Right renal cortex interstitium (tissue), 3 donors: Measurements from ENCODE around the gene TCF12. TPM values are rescaled to one million over a fixed set of nuclear protein-coding genes. Genes with fewer than 3 reads are reported as not detected.

Experiments used
- DNase-seq, 3 donors: peaks; one replicate each; pipeline ENCODE4 v3.0.0-alpha.2; 2013; ENCODE audit warnings: low read depth in 3 of 3, low spot score in 2 of 3
- polyA plus RNA-seq, 3 donors: library from polyadenylated mRNA; unstranded; fragments of 120-200 nt; gene quantifications; one replicate each; pipeline ENCODE4 v1.2.1, GENCODE V29; 2013; ENCODE audit not compliant: insufficient read length in 3 of 3

The TCF12 gene
- 100 to 1,000 TPM; 183 to 198 (median 198) TPM for polyA plus RNA-seq

- DNase-seq = peak; percentile 90 to 93 (median 91)
Observed at GRCh38 chr15:56918046-56918938, at the start of gene TCF12. Gene TCF12 (plus strand): TSS chr15:56918644. CDS start chr15:56919914, 1,270 bp downstream.

- no peak for DNase-seq
Observed at GRCh38 chr15:56869573-56869972, 48.9 kb upstream of the TCF12 start.

GRCh38 chr15:56871185-56871584, 47.3 kb upstream of the TCF12 start:
- no peak for DNase-seq

GRCh38 chr15:56871867-56872266, 46.6 kb upstream of the TCF12 start:
- DNase-seq = no peak

- no peak for DNase-seq
Observed at GRCh38 chr15:56877255-56877970, 41.0 kb upstream of the TCF12 start.

GRCh38 chr15:56879502-56879901, 38.9 kb upstream of the TCF12 start:
- no peak for DNase-seq

GRCh38 chr15:56883088-56883487, 35.4 kb upstream of the TCF12 start:
- DNase-seq = no peak

GRCh38 chr15:56886363-56886931, 32.0 kb upstream of the TCF12 start:
- DNase-seq = peak in 2 of 3 donors; percentile 23 to 63

- DNase-seq = peak; percentile 81 to 90 (median 89)
Observed at GRCh38 chr15:56886932-56887781, 31.3 kb upstream of the TCF12 start.

- no peak for DNase-seq
Observed at GRCh38 chr15:56887782-56888438, 30.5 kb upstream of the TCF12 start.

GRCh38 chr15:56890038-56890437, 28.4 kb upstream of the TCF12 start:
- DNase-seq = no peak

GRCh38 chr15:56891852-56892440, 26.5 kb upstream of the TCF12 start:
- DNase-seq = no peak

- DNase-seq = no peak
Observed at GRCh38 chr15:56892659-56893363, 25.6 kb upstream of the TCF12 start.

- no peak for DNase-seq
Observed at GRCh38 chr15:56893364-56893678, 25.1 kb upstream of the TCF12 start.

GRCh38 chr15:56894601-56895000, 23.8 kb upstream of the TCF12 start:
- no peak for DNase-seq

GRCh38 chr15:56901931-56902330, 16.5 kb upstream of the TCF12 start:
- no peak for DNase-seq

GRCh38 chr15:56906766-56907165, 11.7 kb upstream of the TCF12 start:
- no peak for DNase-seq

- DNase-seq = no peak
Observed at GRCh38 chr15:56910801-56911200, 7.6 kb upstream of the TCF12 start.

GRCh38 chr15:56913241-56913640, 5.2 kb upstream of the TCF12 start:
- no peak for DNase-seq
